ENCODE measurements around the gene CITED2. TPM values are rescaled to one million over a fixed set of nuclear protein-coding genes. Genes with fewer than 3 reads are reported as not detected.
"Not testable (repeated sequence)": the region's sequence is repeated elsewhere in the genome, so short reads cannot be mapped to it uniquely, and the experiment has no call there.

The CITED2 gene
- total RNA-seq, 1 experiment from 2014 or later: 82.3 TPM

DNA sequence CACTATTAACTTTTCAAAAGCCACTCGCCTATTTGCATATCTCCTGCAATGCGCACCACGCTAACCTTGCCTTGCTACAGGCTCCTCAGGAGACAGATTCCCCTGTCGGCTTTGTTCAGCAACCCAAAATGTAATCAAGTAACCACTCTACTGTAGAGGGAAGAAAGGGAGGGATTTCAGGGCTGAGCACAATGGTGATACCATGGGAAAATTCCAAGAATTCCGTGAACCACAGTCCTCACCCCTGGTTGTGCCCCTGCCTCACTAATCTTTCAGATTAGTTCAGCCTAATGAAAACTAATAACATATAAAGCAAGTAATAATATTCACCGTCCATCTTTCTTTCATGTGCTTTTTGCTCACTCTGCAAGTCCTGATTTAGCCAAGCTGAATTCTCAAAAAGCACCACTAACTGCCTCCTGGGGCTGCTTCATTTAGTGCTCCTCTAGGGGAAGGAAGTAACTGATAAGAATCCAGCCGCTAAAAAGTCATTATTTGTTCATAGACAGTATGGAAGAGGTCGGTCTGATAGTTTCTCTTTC is 6.6 kb downstream of the CITED2 start:
- no peak for DNase-seq (ENCODE audit: low read depth)

DNA sequence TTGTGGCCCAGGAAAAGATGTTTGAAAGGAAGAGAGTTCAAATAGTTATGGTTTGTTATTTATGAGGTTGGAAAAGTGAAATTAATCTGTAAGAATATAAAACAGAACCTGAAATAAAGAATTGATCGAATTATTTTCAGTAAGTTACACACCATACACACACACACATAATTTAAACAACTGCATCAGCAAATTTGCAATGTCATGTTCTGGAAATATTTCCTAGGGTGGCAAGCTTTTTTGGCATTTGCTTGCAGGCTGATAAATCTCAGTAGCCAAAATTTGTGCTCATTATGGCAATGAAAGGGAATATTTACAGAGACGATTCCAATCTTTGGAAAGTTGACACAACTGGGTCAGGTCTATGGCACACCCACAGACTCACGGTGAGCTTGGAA is 9.5 kb downstream of the CITED2 start:
- no peak for DNase-seq (ENCODE audit: low read depth)

DNA sequence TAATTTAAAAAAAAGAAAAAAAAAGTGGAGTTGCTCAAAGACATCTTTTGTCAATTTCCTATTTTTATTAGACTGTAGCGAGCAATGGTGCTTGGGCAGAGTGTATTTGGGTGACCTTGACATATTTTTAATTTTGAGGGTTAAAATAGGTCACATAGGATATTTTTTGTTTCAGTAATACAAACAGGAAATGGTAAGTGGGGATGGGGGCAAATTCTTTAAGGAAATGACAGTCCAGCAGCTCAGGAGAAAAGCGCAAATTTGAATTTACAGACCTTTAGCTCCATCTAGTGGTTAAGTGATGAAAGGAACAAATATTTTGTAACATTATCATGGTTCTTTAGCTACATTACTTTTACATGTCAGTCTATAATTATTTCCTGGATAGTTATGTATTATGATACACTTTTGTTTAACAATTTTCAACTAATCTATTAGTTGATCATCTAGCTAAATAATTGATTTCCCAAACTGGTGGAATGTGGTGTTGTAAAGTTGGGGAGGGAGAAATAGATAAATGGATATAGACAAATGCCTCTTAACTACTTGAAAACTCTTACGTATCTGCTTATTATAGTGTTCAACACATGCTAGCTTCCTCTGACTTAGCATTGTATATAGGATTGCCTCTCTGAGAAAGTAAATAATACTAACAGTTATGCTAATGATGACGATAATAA is 10.0 kb downstream of the CITED2 start:
- DNase-seq (ENCODE audit: low read depth): peak; percentile 58

DNA sequence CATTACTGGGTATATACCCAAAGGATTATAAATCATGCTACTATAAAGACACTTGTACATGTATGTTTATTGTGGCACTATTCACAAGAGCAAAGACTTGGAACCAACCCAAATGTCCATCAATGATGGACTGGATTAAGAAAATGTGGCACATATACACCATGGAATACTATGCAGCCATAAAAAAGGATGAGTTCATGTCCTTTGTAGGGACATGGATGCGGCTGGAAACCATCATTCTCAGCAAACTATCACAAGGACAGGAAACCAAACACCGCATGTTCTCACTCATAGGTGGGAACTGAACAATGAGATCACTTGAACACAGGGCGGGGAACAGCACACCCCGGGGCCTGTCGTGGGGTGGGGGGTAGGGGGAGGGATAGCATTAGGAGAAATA is 10.7 kb downstream of the CITED2 start:
- DNase-seq (ENCODE audit: low read depth): not testable (repeated sequence)

DNA sequence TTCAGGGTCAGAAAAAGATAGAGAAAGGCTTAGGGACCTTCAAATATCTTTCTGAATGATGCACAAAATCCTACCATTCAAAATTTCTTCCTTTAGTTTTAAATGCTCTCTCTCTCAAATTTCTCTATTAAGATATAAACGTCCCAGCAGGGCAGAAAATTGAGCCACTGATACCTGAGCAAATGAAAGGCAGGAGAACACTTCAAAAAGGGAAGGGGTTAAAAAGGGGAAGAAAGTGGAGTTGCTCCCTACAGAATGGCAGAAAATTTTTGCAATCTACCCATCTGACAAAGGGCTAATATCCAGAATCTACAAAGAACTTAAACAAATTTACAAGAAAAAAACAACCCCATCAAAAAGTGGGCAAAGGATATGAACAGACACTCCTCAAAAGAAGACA is 11.3 kb downstream of the CITED2 start:
- DNase-seq (ENCODE audit: low read depth): not testable (repeated sequence)

DNA sequence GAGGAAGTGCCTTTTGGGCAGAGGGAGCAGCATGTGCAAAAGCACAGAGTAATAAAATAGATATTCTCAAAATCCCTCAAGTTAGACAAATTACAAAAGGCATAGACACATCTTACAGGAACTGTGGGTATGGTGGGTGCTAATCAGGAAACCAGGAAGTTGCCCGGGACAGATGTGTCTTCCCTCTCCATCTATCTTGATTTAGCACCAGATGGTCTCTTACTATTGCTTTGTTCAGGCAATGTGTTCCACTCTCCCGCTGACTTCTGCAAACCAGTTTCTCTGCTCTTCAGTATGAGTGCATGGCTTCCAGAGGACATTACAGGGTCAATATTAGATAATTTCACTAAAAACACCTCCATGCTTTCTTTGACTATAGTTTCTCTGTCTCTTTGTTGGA is 13.2 kb downstream of the CITED2 start:
- no peak for DNase-seq (ENCODE audit: low read depth)

DNA sequence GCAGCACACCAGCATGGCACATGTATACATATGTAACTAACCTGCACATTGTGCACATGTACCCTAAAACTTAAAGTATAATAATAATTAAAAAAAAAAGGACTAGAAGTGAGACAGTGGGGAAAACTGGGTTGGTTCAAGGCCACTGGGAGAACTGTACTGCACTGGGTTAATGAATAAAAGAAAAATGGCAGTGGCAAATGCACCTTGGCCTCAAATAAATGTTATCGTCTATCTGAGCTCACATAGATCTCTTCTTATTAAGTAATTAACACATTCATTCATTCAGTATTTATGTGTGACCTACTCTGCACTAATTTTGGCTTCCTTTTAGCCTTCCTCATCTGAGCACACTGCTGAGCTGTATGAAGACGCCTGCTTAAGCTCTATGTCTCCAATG is 17.5 kb downstream of the CITED2 start:
- DNase-seq (ENCODE audit: low read depth): no peak

DNA sequence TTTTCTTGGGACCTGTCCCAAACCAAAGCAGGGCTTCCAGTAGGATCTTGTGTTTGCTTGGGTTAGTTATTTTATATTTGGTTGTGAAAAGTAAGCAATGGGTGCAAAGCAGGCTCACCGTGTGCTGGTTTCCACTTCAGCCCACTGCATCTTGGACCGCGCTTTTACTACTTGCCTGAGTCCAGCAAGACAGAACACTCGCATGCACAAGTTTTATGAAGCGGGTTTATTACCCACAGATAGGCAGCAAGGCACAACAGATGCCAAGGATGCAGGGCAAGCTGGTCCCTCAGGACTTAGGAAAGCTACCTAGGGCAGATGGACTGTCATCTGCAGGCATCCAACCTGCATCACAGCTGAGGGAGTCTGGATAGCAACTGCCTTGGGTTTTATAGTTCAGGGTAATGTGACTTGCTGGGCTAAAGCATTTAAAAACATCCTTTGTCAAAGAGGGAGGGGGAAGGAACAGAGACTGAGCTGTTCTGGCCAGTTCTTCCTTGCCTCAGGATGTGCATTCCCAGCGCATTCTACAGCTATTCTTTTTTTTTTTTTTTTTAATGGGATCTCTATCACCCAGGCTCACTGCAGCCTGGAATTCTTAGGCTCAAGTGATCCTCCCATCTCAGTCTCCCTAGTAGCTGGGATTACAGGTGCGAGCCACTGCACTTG is 18.5 kb downstream of the CITED2 start:
- DNase-seq (ENCODE audit: low read depth): no peak

DNA sequence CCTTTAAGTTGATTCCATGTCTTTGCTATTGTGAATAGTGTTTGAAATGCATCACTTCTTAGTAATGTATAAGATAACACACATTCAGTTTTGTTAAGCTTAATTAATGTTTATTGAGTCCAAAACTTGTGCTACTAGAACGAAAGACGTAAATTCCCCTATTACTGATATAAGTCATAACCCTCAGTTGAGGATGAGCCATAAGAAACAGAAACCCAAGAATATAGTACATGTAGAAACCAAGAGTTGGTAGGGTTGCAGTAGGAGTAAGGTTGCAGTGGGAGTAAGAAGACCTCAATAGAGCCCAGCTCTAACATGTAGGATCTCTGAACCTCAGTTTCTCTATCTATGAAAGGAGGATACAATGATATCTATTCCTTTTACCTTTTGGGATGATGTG is 19.3 kb downstream of the CITED2 start:
- DNase-seq (ENCODE audit: low read depth): no peak

DNA sequence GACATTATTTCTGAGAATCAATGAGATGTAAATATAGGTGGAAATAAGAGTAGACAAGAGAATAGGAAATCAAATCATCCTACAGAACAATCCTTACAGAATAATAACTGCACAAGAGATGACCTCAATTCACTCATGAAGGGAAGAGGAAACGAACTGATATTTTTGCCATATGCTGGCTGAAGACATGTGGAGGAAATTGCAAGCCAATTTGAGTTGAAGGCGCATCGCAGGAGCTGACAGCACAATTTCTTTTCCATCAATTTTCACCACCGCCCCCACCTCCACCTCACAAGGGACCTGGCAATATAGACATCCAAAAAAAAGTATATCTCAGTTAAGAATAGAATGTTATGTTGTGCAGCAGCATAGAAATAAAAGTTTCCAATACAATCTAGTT is 20.3 kb downstream of the CITED2 start:
- DNase-seq (ENCODE audit: low read depth): no peak

DNA sequence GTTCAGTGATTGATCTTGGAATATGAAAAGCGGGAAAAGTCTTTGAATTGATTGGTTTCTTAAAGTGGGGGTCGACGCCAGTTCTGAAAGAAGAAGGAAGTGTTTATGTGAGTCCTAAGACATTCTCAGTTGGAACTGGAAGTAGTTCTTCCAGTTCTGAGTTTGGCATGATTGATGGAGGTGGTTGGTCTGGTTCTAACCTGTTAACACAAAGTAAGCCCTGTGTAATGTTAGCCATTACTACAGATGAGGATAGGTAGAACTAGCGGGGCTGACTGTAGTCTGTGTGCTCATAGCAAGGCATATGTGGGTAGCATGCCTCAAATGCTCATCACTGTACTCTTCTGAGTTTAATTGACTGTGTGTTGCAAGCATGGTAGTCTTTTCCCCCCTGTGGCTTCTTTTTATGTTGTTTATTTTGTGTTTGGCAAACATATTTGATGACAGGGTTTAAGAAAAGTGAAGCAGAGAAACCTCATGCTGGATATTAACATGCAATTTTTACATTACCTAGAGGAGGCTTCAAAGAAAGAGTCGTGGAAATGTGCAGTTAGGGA is 24.9 kb downstream of the CITED2 start:
- DNase-seq (ENCODE audit: low read depth): no peak

DNA sequence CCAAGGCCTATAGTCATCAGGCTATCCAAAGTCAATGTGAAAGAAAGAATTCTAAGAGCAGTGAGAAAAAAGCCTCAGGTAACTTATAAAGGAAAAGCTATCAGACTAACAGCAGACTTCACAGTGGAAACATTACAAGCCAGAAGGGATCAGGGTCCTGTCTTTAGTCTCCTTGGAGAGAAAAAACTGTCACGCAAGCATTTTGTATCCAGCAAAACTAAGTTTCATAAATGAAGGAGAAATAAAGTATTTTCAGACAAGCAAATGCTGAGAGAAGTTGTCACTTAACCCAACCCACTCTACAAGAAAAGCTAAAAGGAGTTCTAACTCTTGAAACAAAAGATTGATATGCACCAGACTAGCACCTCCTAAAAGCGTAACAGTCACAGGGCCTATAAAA is 28.1 kb downstream of the CITED2 start:
- DNase-seq (ENCODE audit: low read depth): no peak

DNA sequence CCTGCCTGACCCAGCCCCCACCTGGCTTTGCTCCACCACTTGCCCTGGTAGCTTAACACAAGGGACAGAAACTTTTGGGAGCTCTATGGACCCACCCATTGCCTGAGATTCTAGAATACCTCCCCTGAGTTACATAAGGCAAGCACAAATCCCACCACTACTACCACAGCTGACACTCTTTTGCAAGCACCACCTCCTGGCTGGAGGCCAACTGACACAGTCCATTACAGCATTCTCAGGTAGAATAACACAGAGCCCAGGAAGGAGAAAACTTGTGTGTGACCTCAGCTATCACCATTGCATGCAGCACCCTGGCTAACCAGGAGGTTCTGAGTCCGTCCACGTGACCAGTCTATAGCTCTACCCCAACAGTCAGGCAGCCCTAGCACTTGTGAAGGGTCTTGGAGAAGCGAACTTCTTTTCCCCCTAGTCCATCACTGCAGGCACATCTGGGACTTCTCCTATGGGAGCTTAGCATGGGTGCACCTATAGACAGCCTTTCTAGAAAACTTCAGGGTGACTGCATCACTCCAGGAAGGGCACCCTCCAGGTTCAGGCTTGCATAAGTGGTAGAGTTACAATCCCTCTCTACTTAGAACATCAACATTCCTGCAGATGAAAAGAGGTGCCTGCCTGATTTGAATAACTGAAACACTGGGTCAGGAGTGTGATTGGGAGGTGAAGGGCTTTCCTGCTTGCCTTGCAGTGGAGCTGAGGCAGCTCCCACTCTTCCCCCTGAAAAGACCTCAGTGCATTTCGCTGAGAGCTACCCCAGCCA is 30.1 kb downstream of the CITED2 start:
- no peak for DNase-seq (ENCODE audit: low read depth)

DNA sequence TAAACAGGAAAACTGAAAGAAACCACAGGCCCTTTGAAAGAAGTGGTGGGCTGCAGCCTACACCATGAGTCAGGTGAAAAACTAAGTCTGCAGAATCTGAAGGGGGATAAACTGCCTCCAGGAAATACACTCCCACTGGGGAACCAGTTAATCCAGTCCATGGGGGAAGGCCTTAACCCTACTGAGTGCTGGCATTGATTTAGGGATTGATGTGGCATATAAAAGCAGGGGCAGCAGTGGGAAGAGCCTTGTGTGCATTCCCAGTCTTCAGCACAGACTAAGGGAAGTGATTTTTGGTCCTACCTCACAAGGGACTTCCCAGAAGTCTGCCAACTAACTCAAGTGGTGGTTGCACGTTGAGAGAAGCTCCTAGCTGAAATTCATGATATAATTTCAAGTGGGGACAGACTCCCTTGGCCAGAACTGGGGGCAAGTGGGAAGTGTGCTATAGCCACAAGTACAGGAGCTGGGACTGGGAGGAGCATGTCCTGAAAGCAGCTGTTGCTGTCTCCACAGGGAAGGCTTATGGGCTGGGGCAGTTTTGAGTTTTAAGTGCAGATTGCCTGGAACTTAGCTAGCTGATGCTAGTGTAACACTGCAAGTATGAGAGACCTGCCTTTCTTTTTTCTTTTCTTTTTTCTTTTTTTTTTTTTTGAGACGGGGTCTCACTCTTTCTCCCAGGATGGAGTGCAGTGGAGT is 31.2 kb downstream of the CITED2 start:
- peak; percentile 57 for DNase-seq (ENCODE audit: low read depth)

DNA sequence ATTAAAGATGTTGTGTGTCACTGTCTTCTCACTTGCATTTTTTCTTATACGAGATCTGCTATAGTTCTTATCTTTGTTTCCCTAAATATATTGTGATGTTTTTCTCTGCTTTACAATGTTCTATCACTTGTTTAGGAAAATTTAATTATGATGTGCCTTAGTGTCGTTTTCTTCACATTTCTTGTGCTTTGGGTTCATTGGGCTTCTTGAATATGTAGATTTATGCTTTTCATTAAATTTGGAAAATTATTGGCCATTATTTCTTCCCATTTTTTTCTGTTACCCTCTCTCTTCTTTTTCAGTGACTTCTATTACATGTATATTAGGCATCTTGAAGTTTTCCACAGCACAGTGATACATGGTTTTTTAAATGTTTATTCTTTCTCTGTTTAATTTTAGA is 33.4 kb downstream of the CITED2 start:
- DNase-seq (ENCODE audit: low read depth): no peak

DNA sequence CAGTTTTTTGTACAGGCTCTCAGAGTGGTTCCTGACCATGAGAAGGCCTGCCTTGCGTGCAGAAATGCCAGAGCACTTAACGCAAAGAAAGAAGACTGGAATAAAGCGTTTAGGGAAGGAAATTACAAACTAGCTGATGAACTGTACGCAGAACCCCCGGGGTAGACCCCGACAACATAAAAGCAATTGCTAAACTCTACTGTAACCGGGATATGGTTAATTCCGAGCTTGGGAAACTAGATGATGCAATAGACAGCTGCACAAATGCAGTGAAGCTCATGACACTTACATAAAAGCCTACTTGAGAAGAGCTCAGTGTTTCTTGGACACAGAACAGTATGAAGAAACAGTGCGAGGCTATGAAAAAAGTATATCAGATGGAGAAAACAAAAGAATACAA is 35.7 kb downstream of the CITED2 start:
- DNase-seq (ENCODE audit: low read depth): no peak

DNA sequence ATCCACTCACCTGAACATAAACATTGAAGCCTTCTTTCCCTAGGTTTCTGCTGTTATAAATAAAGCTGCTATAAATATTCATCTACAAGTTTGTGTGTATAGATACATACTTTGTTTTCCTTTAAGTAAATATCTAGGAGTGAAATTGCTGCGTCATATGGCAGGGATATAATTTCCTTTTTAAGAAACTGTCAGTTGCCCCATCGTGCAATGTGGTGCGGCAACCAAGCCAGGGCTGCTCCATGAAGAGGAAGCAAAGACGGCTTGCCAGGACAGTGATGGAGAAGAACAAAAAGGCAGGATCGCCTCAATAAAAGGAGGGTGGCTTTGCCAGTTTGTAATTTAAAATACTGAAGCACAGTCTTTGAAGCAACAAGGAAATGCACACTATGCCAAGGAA is 36.6 kb downstream of the CITED2 start:
- no peak for DNase-seq (ENCODE audit: low read depth)

DNA sequence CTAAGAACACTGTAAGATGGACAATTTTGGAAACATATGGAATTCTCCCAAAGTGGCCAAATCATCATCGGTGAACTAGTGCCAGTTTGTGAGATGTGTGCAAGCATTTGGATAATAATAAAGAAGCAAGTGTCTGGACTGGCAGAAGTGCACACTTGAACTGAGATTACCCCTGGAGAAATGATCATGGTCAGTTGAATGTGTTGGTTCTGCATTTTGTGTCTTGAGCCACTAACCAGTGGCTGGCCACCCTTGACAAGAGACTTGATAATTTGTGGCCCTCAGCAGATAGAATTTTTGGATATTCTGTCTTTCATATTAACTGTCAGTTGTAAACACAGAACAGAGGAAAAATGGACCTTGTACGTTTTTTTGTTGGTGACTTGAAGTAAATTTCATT is 37.4 kb downstream of the CITED2 start:
- DNase-seq (ENCODE audit: low read depth): no peak

DNA sequence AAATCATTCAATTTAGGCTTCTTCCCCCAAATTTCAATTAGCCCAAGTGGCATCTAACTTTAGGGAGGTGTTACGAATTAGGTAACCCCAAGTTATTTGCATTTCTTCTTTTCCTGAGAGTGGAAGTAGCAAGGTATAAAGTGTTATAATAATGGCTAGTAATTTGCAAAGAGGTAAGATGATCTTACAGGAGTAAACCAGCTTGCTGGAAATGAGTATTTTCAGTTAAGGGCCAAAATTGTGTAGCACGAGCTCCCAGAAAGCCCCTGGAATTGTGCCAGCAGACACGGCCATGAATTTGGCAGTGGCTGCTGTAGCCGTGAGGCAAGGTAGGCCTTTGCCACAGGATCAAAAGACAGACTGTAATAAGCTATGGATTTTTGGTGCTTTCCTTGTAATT is 38.0 kb downstream of the CITED2 start:
- DNase-seq (ENCODE audit: low read depth): no peak

DNA sequence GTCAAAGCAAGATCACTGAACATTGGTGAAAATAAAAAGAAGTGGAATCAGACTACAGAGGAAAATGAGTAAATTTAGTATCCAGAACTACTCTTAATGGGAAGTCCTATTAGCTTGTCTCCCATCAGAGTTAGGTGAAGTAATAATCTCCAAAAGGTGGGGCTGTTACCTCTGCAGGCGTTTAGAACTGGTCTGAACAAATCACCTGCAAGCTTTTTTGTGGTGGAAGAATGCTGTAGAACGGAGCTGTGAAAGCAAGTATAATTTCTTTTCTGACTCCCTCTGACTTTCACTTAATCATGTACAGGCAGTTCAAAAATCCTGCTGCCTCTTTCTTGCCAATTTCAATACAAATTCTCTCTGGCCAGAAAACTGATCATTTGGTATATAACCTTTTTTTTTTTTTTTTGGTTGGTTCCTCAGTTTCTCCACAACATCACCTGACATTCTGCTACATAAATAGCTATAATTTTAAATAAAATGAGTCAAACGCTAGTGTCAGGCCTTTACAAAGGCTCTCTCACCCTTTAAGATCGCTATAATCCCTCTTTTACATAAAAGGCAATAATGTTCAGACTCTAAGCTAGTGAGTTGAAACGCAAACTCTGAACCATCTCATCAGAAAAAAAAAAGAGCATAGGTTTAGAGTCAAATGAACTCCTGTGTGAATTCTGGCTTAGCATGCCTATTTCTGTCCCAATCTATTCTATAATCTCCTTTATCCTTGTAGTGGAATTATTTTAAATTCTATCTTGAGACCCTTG is 38.8 kb downstream of the CITED2 start:
- DNase-seq (ENCODE audit: low read depth): no peak

Data from HT1080 (cell line).